Measurements from ENCODE around the gene PHLPP1.

DNA sequence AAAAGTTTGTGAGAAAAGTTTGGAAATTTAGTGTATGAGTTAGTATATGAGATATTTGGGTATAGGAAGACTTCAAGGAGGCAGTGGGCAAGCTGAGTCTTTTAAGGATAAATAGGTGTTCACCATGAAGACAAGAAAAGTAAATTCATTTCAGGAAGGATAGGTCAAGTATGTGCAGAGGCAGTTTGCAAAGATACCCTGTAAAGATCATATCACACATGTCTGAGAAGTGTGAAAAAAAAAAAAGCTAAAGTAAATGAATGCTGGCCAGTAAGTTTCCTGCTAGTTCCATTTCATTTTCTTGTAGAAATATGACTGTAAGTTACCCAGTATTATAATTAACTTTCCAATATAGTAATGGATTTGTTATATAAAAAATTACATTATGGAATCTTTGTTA lies 131.0 kb downstream of the PHLPP1 start:
- TF ChIP-seq, protein P1, sequence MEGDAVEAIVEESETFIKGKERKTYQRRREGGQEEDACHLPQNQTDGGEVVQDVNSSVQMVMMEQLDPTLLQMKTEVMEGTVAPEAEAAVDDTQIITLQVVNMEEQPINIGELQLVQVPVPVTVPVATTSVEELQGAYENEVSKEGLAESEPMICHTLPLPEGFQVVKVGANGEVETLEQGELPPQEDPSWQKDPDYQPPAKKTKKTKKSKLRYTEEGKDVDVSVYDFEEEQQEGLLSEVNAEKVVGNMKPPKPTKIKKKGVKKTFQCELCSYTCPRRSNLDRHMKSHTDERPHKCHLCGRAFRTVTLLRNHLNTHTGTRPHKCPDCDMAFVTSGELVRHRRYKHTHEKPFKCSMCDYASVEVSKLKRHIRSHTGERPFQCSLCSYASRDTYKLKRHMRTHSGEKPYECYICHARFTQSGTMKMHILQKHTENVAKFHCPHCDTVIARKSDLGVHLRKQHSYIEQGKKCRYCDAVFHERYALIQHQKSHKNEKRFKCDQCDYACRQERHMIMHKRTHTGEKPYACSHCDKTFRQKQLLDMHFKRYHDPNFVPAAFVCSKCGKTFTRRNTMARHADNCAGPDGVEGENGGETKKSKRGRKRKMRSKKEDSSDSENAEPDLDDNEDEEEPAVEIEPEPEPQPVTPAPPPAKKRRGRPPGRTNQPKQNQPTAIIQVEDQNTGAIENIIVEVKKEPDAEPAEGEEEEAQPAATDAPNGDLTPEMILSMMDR (conservative IDR thresholded peaks at IDR 0.05; ENCODE audit: low read depth, low read length) = no peak
- TF ChIP-seq EZH2phosphoT487 (IDR thresholded peaks at IDR 0.05; ENCODE audit: borderline replicate concordance, low read length) = no peak

Data from PC-3 (cell line).